ENCODE results near the gene RILP. TPM values are rescaled to one million over a fixed set of nuclear protein-coding genes. Genes with fewer than 3 reads are reported as not detected.

Gene RILP
- total RNA-seq, 1 experiment from 2014 or later: 25.4 TPM

- DNase-seq (ENCODE audit: low read depth): peak; percentile 86
- in situ Hi-C loops (cut with HindIII; ENCODE audit: low pct_unique_long_range_greater_than_20kb, low sequenced_read_pairs): no loop called here
Measured at GRCh38 chr17:1617620-1618174, 32.0 kb downstream of the RILP start.

GRCh38 chr17:1616101-1616500, 33.6 kb downstream of the RILP start:
- in situ Hi-C loops (cut with HindIII; ENCODE audit: low pct_unique_long_range_greater_than_20kb, low sequenced_read_pairs): no loop called here

GRCh38 chr17:1612400-1612799, 37.3 kb downstream of the RILP start:
- in situ Hi-C loops (cut with HindIII; ENCODE audit: low pct_unique_long_range_greater_than_20kb, low sequenced_read_pairs): no loop called here
- DNase-seq (ENCODE audit: low read depth): no peak

More at GRCh38 chr17:1616101-1616500, 33.6 kb downstream of the RILP start:
- DNase-seq (ENCODE audit: low read depth): no peak

- in situ Hi-C loops (cut with HindIII; ENCODE audit: low pct_unique_long_range_greater_than_20kb, low sequenced_read_pairs): no loop called here
- no peak for DNase-seq (ENCODE audit: low read depth)
Measured at GRCh38 chr17:1611715-1612114, 38.0 kb downstream of the RILP start.

GRCh38 chr17:1608676-1609075, 41.0 kb downstream of the RILP start:
- in situ Hi-C loops (cut with HindIII; ENCODE audit: low pct_unique_long_range_greater_than_20kb, low sequenced_read_pairs): no loop called here
- no peak for DNase-seq (ENCODE audit: low read depth)

GRCh38 chr17:1607971-1608320, 41.7 kb downstream of the RILP start:
- in situ Hi-C loops (cut with HindIII; ENCODE audit: low pct_unique_long_range_greater_than_20kb, low sequenced_read_pairs): no loop called here
- DNase-seq (ENCODE audit: low read depth): no peak

GRCh38 chr17:1606352-1606985, 43.2 kb downstream of the RILP start:
- in situ Hi-C loops (cut with HindIII; ENCODE audit: low pct_unique_long_range_greater_than_20kb, low sequenced_read_pairs): no loop called here
- DNase-seq (ENCODE audit: low read depth): no peak

- in situ Hi-C loops (cut with HindIII; ENCODE audit: low pct_unique_long_range_greater_than_20kb, low sequenced_read_pairs): no loop called here
- no peak for DNase-seq (ENCODE audit: low read depth)
Measured at GRCh38 chr17:1605681-1606351, 43.9 kb downstream of the RILP start.

- DNase-seq (ENCODE audit: low read depth): no peak
- in situ Hi-C loops (cut with HindIII; ENCODE audit: low pct_unique_long_range_greater_than_20kb, low sequenced_read_pairs): no loop called here
Measured at GRCh38 chr17:1604831-1605528, 44.7 kb downstream of the RILP start.

- in situ Hi-C loops (cut with HindIII; ENCODE audit: low pct_unique_long_range_greater_than_20kb, low sequenced_read_pairs): no loop called here
- no peak for DNase-seq (ENCODE audit: low read depth)
Measured at GRCh38 chr17:1601571-1601970, 48.1 kb downstream of the RILP start.

GRCh38 chr17:1598399-1599095, 51.1 kb downstream of the RILP start:
- in situ Hi-C loops (cut with HindIII; ENCODE audit: low pct_unique_long_range_greater_than_20kb, low sequenced_read_pairs): no loop called here
- no peak for DNase-seq (ENCODE audit: low read depth)

- in situ Hi-C loops (cut with HindIII; ENCODE audit: low pct_unique_long_range_greater_than_20kb, low sequenced_read_pairs): no loop called here
- no peak for DNase-seq (ENCODE audit: low read depth)
Measured at GRCh38 chr17:1597861-1598342, 51.8 kb downstream of the RILP start.

Other genes with a start within 250 kb of the RILP start
- 148 and 194 TPM in 2 replicates for gene YWHAE, start 249.6 kb downstream of the RILP start, total RNA-seq (2014; rRNA removed; shearing (Covaris generic); ENCODE audit: low replicate concordance)
- 25.4 and 35.3 TPM in 2 replicates for gene CRK, start 193.6 kb downstream of the RILP start, total RNA-seq (2014; rRNA removed; shearing (Covaris generic); ENCODE audit: low replicate concordance)
- gene MYO1C, start 157.2 kb downstream of the RILP start, total RNA-seq (2014; rRNA removed; shearing (Covaris generic); ENCODE audit: low replicate concordance): 63.8 and 85.8 TPM in 2 replicates
- 24.8 and 33.3 TPM in 2 replicates for gene INPP5K, start 133.3 kb downstream of the RILP start, total RNA-seq (2014; rRNA removed; shearing (Covaris generic); ENCODE audit: low replicate concordance)
- gene PITPNA, start 87.1 kb downstream of the RILP start, total RNA-seq (2014; rRNA removed; shearing (Covaris generic); ENCODE audit: low replicate concordance): 6.7 and 24.4 TPM in 2 replicates
- gene SLC43A2, start 21.0 kb downstream of the RILP start, total RNA-seq (2014; rRNA removed; shearing (Covaris generic); ENCODE audit: low replicate concordance): 7.6 and 29.9 TPM in 2 replicates
- gene SCARF1, start 4.1 kb downstream of the RILP start, total RNA-seq (2014; rRNA removed; shearing (Covaris generic); ENCODE audit: low replicate concordance): 0.34 TPM in 1 of 2 replicates, not detected in the other
- 81.9 and 102 TPM in 2 replicates for gene PRPF8, start 35.0 kb upstream of the RILP start, total RNA-seq (2014; rRNA removed; shearing (Covaris generic); ENCODE audit: low replicate concordance)
- gene TLCD2, start 60.5 kb upstream of the RILP start, total RNA-seq (2014; rRNA removed; shearing (Covaris generic); ENCODE audit: low replicate concordance): 0.20 and 1.0 TPM in 2 replicates
- 2.9 and 3.7 TPM in 2 replicates for gene WDR81, start 74.8 kb upstream of the RILP start, total RNA-seq (2014; rRNA removed; shearing (Covaris generic); ENCODE audit: low replicate concordance)
- 0.14 and 0.68 TPM in 2 replicates for gene SERPINF2, start 93.0 kb upstream of the RILP start, total RNA-seq (2014; rRNA removed; shearing (Covaris generic); ENCODE audit: low replicate concordance)
- gene SERPINF1, start 112.2 kb upstream of the RILP start, total RNA-seq (2014; rRNA removed; shearing (Covaris generic); ENCODE audit: low replicate concordance): 5.2 TPM in 1 of 2 replicates, not detected in the other
- gene SMYD4, start 180.0 kb upstream of the RILP start, total RNA-seq (2014; rRNA removed; shearing (Covaris generic); ENCODE audit: low replicate concordance): 4.7 and 18.3 TPM in 2 replicates
- 62.7 and 68.7 TPM in 2 replicates for gene RPA1, start 180.1 kb upstream of the RILP start, total RNA-seq (2014; rRNA removed; shearing (Covaris generic); ENCODE audit: low replicate concordance)